ENCODE data around the gene RASL10B.

DNA sequence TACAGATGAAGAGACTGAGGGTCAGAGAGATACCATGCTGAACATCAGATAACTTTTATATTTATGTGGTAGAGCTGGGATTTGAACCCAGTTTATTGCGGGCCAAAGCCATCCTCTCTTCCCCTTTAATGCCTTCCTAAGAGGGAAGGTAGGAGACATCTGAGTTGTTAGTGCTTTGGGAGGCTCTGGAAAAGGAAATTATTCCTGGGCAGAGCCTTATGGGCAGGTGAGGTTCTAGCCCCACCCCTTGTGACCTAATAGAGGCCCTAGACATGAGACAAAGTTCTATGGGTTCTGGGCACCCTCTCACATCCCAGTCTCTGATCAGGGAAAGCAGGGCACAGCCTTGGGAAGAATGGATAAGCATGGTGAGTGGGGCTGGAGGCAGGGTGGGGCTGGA, 29.1 kb downstream of the RASL10B start, which contains the start of gene C17orf50:
- TF ChIP-seq TCF7L2 (IDR thresholded peaks at IDR 0.05; ENCODE audit: low read depth, low read length) = no peak
- TF ChIP-seq, protein P1, sequence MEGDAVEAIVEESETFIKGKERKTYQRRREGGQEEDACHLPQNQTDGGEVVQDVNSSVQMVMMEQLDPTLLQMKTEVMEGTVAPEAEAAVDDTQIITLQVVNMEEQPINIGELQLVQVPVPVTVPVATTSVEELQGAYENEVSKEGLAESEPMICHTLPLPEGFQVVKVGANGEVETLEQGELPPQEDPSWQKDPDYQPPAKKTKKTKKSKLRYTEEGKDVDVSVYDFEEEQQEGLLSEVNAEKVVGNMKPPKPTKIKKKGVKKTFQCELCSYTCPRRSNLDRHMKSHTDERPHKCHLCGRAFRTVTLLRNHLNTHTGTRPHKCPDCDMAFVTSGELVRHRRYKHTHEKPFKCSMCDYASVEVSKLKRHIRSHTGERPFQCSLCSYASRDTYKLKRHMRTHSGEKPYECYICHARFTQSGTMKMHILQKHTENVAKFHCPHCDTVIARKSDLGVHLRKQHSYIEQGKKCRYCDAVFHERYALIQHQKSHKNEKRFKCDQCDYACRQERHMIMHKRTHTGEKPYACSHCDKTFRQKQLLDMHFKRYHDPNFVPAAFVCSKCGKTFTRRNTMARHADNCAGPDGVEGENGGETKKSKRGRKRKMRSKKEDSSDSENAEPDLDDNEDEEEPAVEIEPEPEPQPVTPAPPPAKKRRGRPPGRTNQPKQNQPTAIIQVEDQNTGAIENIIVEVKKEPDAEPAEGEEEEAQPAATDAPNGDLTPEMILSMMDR (IDR thresholded peaks at IDR 0.05) = no peak
- TF ChIP-seq, protein P2, sequence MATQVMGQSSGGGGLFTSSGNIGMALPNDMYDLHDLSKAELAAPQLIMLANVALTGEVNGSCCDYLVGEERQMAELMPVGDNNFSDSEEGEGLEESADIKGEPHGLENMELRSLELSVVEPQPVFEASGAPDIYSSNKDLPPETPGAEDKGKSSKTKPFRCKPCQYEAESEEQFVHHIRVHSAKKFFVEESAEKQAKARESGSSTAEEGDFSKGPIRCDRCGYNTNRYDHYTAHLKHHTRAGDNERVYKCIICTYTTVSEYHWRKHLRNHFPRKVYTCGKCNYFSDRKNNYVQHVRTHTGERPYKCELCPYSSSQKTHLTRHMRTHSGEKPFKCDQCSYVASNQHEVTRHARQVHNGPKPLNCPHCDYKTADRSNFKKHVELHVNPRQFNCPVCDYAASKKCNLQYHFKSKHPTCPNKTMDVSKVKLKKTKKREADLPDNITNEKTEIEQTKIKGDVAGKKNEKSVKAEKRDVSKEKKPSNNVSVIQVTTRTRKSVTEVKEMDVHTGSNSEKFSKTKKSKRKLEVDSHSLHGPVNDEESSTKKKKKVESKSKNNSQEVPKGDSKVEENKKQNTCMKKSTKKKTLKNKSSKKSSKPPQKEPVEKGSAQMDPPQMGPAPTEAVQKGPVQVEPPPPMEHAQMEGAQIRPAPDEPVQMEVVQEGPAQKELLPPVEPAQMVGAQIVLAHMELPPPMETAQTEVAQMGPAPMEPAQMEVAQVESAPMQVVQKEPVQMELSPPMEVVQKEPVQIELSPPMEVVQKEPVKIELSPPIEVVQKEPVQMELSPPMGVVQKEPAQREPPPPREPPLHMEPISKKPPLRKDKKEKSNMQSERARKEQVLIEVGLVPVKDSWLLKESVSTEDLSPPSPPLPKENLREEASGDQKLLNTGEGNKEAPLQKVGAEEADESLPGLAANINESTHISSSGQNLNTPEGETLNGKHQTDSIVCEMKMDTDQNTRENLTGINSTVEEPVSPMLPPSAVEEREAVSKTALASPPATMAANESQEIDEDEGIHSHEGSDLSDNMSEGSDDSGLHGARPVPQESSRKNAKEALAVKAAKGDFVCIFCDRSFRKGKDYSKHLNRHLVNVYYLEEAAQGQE (IDR thresholded peaks at IDR 0.05; ENCODE audit: insufficient read depth in 1 of 2, low read depth in 2 of 2, low read length in 1 of 2) = no peak

All from Panc1 (cell line).